CD4-positive, alpha-beta T cell treated with Interleukin-6 at 100 ng/mL for 8 hours (primary cell): ENCODE results near the gene SLC6A2.

Source experiments
- DNase-seq: peaks from one replicate; pipeline ENCODE4 v3.0.0-alpha.2; 2020; ENCODE audit warnings: mixed read lengths, low spot score

Gene SLC6A2

GRCh38 chr16:55647798-55648197 lies 8.0 kb upstream of the SLC6A2 start:
- DNase-seq = no peak

GRCh38 chr16:55651841-55652824 lies 3.7 kb upstream of the SLC6A2 start:
- no peak for DNase-seq

- DNase-seq = no peak
Observed at GRCh38 chr16:55653106-55653505, 2.7 kb upstream of the SLC6A2 start.

- DNase-seq = no peak
Observed at GRCh38 chr16:55655381-55655896, 349 bp upstream of the SLC6A2 start.

GRCh38 chr16:55656691-55657092 lies 904 bp downstream of the SLC6A2 start:
- DNase-seq = no peak

GRCh38 chr16:55657616-55658015 lies 1.8 kb downstream of the SLC6A2 start:
- no peak for DNase-seq

- no peak for DNase-seq
Observed at GRCh38 chr16:55658898-55659420, 3.2 kb downstream of the SLC6A2 start.

GRCh38 chr16:55660026-55660425 lies 4.2 kb downstream of the SLC6A2 start:
- no peak for DNase-seq

GRCh38 chr16:55660828-55661227 lies 5.0 kb downstream of the SLC6A2 start:
- DNase-seq = no peak

GRCh38 chr16:55661941-55662643 lies 6.3 kb downstream of the SLC6A2 start:
- no peak for DNase-seq

- no peak for DNase-seq
Observed at GRCh38 chr16:55662644-55663031, 6.8 kb downstream of the SLC6A2 start.

GRCh38 chr16:55663225-55663624 lies 7.4 kb downstream of the SLC6A2 start:
- DNase-seq = no peak

GRCh38 chr16:55663765-55664677 lies 8.2 kb downstream of the SLC6A2 start:
- no peak for DNase-seq

- no peak for DNase-seq
Observed at GRCh38 chr16:55664786-55665407, 9.1 kb downstream of the SLC6A2 start.

- DNase-seq = no peak
Observed at GRCh38 chr16:55665511-55665910, 9.7 kb downstream of the SLC6A2 start.

GRCh38 chr16:55666012-55666411 lies 10.2 kb downstream of the SLC6A2 start:
- no peak for DNase-seq

- no peak for DNase-seq
Observed at GRCh38 chr16:55667753-55668152, 12.0 kb downstream of the SLC6A2 start.

- DNase-seq = no peak
Observed at GRCh38 chr16:55668340-55669281, 12.8 kb downstream of the SLC6A2 start.

GRCh38 chr16:55671206-55671973 lies 15.6 kb downstream of the SLC6A2 start:
- no peak for DNase-seq
